ENCODE results near the gene TRIM47. TPM values are rescaled to one million over a fixed set of nuclear protein-coding genes. Genes with fewer than 3 reads are reported as not detected.
"Not testable (repeated sequence)": the region's sequence is repeated elsewhere in the genome, so short reads cannot be mapped to it uniquely, and the experiment has no call there.

Gene TRIM47
- total RNA-seq, 1 experiment from 2014 or later = 0.95 TPM

DNA sequence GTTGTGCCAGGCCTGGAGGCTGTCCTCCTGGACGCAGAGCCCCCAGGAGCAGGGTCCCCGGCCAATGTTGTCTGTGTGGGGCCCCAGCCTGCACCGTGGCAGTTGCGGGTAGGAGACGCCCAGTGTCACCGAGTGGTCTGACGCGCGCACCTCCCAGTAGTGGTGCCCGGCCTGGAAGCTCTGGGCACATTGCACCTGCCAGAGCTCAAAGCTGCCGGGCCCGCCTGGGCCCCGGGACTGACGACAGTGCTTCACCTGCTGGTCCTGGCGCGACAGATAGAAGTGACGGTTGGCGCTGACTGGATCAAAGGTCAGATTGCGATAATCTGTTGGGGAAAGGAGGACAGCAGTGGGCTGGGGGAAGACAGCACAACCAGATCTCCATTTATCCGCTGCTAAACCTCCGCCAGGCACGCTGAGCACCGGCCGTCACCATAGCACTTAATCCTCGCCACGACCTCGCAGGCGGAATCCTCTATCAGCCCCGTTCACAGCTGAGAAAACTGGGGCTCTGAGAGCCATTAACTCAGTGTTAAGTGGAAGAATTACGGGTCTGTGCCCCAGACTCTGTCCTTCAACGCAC lies 12.7 kb upstream of the TRIM47 start:
- TF ChIP-seq, protein P1, sequence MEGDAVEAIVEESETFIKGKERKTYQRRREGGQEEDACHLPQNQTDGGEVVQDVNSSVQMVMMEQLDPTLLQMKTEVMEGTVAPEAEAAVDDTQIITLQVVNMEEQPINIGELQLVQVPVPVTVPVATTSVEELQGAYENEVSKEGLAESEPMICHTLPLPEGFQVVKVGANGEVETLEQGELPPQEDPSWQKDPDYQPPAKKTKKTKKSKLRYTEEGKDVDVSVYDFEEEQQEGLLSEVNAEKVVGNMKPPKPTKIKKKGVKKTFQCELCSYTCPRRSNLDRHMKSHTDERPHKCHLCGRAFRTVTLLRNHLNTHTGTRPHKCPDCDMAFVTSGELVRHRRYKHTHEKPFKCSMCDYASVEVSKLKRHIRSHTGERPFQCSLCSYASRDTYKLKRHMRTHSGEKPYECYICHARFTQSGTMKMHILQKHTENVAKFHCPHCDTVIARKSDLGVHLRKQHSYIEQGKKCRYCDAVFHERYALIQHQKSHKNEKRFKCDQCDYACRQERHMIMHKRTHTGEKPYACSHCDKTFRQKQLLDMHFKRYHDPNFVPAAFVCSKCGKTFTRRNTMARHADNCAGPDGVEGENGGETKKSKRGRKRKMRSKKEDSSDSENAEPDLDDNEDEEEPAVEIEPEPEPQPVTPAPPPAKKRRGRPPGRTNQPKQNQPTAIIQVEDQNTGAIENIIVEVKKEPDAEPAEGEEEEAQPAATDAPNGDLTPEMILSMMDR (conservative IDR thresholded peaks at IDR 0.05; ENCODE audit: low read depth, low read length) = no peak
- no peak for TF ChIP-seq EZH2 (IDR thresholded peaks at IDR 0.05; ENCODE audit: borderline replicate concordance, low read depth, low read length, poor library complexity, severe bottlenecking)
- Histone ChIP-seq H3K36me3 (ENCODE audit: insufficient read depth, low read length, poor library complexity, severe bottlenecking) (peaks cover 21% of the 10 kb centered on the region), H3K4me3 (ENCODE audit: low read depth, low read length, poor library complexity, severe bottlenecking) (no peak overlapping the region), H3K27ac (ENCODE audit: low read depth, low read length, poor library complexity, severe bottlenecking) (no peak overlapping the region), H3K9me3 (ENCODE audit: low read depth, low read length, poor library complexity, severe bottlenecking) (no peaks in the 10 kb centered on the region), H3K4me1 (ENCODE audit: insufficient read depth, low read length, poor library complexity, severe bottlenecking) (peaks cover 10% of the 10 kb centered on the region), H3K27me3 (replicated peaks; ENCODE audit: insufficient read depth, low read depth, low read length, poor library complexity) (no peaks in the 10 kb centered on the region)
- no peak for DNase-seq (ENCODE audit: low spot score)
- CTCF ChIA-PET = no interaction called here
- no TSS peak for BruUV-seq (replicated peaks)
- intact Hi-C loops (cut with micrococcal nuclease; ENCODE audit: unreplicated experiment) = no loop called here
- POLR2A ChIA-PET (ENCODE audit: low non-redundant PET) = no interaction called here

DNA sequence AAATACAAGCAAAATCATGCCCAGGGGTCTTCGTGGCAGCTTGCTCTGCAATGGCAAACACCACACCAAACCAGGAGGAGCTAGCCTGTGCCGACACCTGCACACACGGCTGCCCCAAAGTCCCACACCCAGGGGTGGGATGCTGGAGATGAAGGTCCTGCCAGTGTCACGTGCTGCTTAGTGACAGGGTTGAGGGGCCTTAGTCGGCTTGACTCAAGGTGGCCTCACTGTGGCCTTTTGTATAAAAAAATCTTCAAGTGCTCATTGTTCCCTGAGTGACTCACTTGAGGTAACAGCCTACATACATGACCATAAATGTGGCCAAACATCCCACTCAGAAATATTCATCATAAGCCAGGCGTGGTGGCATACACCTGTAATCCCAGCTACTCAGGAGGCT lies 11.1 kb upstream of the TRIM47 start:
- Histone ChIP-seq H3K9me3 (ENCODE audit: low read depth, low read length, poor library complexity, severe bottlenecking) (no peaks in the 10 kb centered on the region), H3K27ac (ENCODE audit: low read depth, low read length, poor library complexity, severe bottlenecking) (no peak overlapping the region), H3K27me3 (replicated peaks; ENCODE audit: insufficient read depth, low read depth, low read length, poor library complexity) (no peaks in the 10 kb centered on the region), H3K36me3 (ENCODE audit: insufficient read depth, low read length, poor library complexity, severe bottlenecking) (peaks cover 21% of the 10 kb centered on the region), H3K4me1 (ENCODE audit: insufficient read depth, low read length, poor library complexity, severe bottlenecking) (no peaks in the 10 kb centered on the region), H3K4me3 (ENCODE audit: low read depth, low read length, poor library complexity, severe bottlenecking) (no peak overlapping the region)
- CTCF ChIA-PET = no interaction called here
- intact Hi-C loops (cut with micrococcal nuclease; ENCODE audit: unreplicated experiment) = no loop called here
- TF ChIP-seq, protein P1 (conservative IDR thresholded peaks at IDR 0.05; ENCODE audit: low read depth, low read length) = no peak
- no peak for TF ChIP-seq EZH2 (IDR thresholded peaks at IDR 0.05; ENCODE audit: borderline replicate concordance, low read depth, low read length, poor library complexity, severe bottlenecking)
- no TSS peak for BruUV-seq (replicated peaks)
- no peak for DNase-seq (ENCODE audit: low spot score)
- POLR2A ChIA-PET (ENCODE audit: low non-redundant PET) = no interaction called here

DNA sequence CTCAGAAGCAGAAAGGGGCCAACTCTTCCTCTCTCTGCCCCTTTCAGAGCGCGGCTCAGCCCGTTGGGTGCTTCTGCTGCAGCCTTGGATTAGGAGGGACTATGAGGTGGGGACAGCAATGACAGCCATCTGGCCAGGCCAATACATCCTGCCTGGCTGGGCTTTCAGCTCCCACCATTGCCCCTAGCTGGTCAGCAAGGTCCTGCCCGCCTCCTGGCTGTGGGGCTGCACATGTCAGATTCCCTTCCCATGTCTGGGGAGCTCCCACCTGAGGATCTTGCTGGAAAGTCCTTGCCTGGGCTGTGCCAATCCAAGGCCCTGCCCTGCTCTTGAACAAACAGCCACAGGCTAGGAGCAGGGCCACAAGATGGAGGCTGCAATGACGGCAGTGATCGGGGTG lies 10.1 kb upstream of the TRIM47 start:
- intact Hi-C loops (cut with micrococcal nuclease; ENCODE audit: unreplicated experiment) = no loop called here
- TF ChIP-seq, protein P1 (conservative IDR thresholded peaks at IDR 0.05; ENCODE audit: low read depth, low read length) = no peak
- TF ChIP-seq EZH2 (IDR thresholded peaks at IDR 0.05; ENCODE audit: borderline replicate concordance, low read depth, low read length, poor library complexity, severe bottlenecking) = no peak
- BruUV-seq (replicated peaks) = no TSS peak
- H3K27ac ChIP-seq (ENCODE audit: low read depth, low read length, poor library complexity, severe bottlenecking) = no peak overlapping the region
- CTCF ChIA-PET = interaction anchor here (0.6 kb wide), 1 partner anchor 117 kb away, joined by 11 read pairs; no protein-coding TSS in a partner anchor
- H3K36me3 ChIP-seq (ENCODE audit: insufficient read depth, low read length, poor library complexity, severe bottlenecking) = peaks cover 21% of the 10 kb centered on the region
- H3K4me3 ChIP-seq (ENCODE audit: low read depth, low read length, poor library complexity, severe bottlenecking) = no peak overlapping the region
- no peaks in the 10 kb centered on the region for H3K9me3 ChIP-seq (ENCODE audit: low read depth, low read length, poor library complexity, severe bottlenecking)
- no peaks in the 10 kb centered on the region for H3K4me1 ChIP-seq (ENCODE audit: insufficient read depth, low read length, poor library complexity, severe bottlenecking)
- no peaks in the 10 kb centered on the region for H3K27me3 ChIP-seq (replicated peaks; ENCODE audit: insufficient read depth, low read depth, low read length, poor library complexity)
- POLR2A ChIA-PET (ENCODE audit: low non-redundant PET) = no interaction called here
- no peak for DNase-seq (ENCODE audit: low spot score)

DNA sequence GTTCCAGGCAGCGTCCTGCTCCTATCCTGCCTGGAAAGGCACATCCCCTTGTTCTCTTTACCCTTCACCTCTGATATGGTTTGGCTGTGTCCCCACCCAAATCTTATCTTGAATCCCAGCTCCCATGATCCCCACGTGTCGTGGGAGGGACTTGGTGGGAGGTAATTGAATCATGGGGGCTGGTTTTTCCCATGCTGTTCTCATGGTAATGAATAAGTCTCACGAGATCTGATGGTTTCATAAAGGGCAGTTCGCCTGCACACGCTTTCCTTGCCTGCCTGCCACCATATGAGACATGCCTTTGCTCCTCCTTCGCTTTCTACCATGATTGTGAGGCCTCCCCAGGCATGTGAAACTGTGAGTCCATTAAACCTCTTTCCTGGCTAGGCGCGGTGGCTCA lies 7.5 kb upstream of the TRIM47 start:
- H3K27me3 ChIP-seq (replicated peaks; ENCODE audit: insufficient read depth, low read depth, low read length, poor library complexity); BruUV-seq (replicated peaks); POLR2A ChIA-PET (ENCODE audit: low non-redundant PET); DNase-seq (ENCODE audit: low spot score); H3K4me1 ChIP-seq (ENCODE audit: insufficient read depth, low read length, poor library complexity, severe bottlenecking); H3K4me3 ChIP-seq (ENCODE audit: low read depth, low read length, poor library complexity, severe bottlenecking); intact Hi-C loops (cut with micrococcal nuclease; ENCODE audit: unreplicated experiment); H3K36me3 ChIP-seq (ENCODE audit: insufficient read depth, low read length, poor library complexity, severe bottlenecking); CTCF ChIA-PET; H3K27ac ChIP-seq (ENCODE audit: low read depth, low read length, poor library complexity, severe bottlenecking); H3K9me3 ChIP-seq (ENCODE audit: low read depth, low read length, poor library complexity, severe bottlenecking): not testable (repeated sequence)

All from A673 (cell line).